HTR-8/SVneo (cell line): ENCODE data around the gene KRTAP5-7.
A peak's percentile ranks its signal among the peaks of the same experiment; 100 is the strongest.

Source experiments
- DNase-seq: peaks from one replicate; pipeline ENCODE4 v3.0.0; 2011; ENCODE audit warnings: low spot score, mixed read lengths; ENCODE audit not compliant: insufficient read length
- FAIRE-seq: peaks from 2 replicates; lab custom pipeline; 2011; peaks lifted over from hg19 to GRCh38; lab: Jason Lieb, UNC

Gene KRTAP5-7

GRCh38 chr11:71495286-71496230 is 31.5 kb upstream of the KRTAP5-7 start:
- DNase-seq = no peak
- no peak for FAIRE-seq

GRCh38 chr11:71496421-71496820 is 30.6 kb upstream of the KRTAP5-7 start:
- DNase-seq (no peak), FAIRE-seq (no peak)

GRCh38 chr11:71498091-71498490 is 29.0 kb upstream of the KRTAP5-7 start:
- DNase-seq (no peak), FAIRE-seq (no peak)

GRCh38 chr11:71499125-71499524 is 27.9 kb upstream of the KRTAP5-7 start:
- DNase-seq = no peak
- FAIRE-seq = no peak

GRCh38 chr11:71499546-71499945 is 27.5 kb upstream of the KRTAP5-7 start:
- FAIRE-seq (no peak), DNase-seq (no peak)

- FAIRE-seq = no peak
- DNase-seq = no peak
Observed at GRCh38 chr11:71500601-71501021, 26.5 kb upstream of the KRTAP5-7 start.

- FAIRE-seq (no peak), DNase-seq (no peak)
Observed at GRCh38 chr11:71501071-71501985, 25.7 kb upstream of the KRTAP5-7 start.

GRCh38 chr11:71502026-71502425 is 25.0 kb upstream of the KRTAP5-7 start:
- no peak for FAIRE-seq
- DNase-seq = no peak

- FAIRE-seq = no peak
Observed at GRCh38 chr11:71502871-71503435, 24.1 kb upstream of the KRTAP5-7 start.

GRCh38 chr11:71504531-71504930 is 22.5 kb upstream of the KRTAP5-7 start:
- DNase-seq (no peak), FAIRE-seq (no peak)

More at GRCh38 chr11:71502871-71503435, 24.1 kb upstream of the KRTAP5-7 start:
- no peak for DNase-seq

GRCh38 chr11:71505001-71505400 is 22.1 kb upstream of the KRTAP5-7 start:
- FAIRE-seq = no peak
- no peak for DNase-seq

GRCh38 chr11:71505781-71506180 is 21.3 kb upstream of the KRTAP5-7 start:
- no peak for FAIRE-seq
- no peak for DNase-seq

GRCh38 chr11:71507102-71507501 is 20.0 kb upstream of the KRTAP5-7 start:
- FAIRE-seq (no peak), DNase-seq (no peak)

GRCh38 chr11:71518506-71519471 is 8.3 kb upstream of the KRTAP5-7 start:
- no peak for DNase-seq
- no peak for FAIRE-seq

GRCh38 chr11:71519546-71519945 is 7.5 kb upstream of the KRTAP5-7 start:
- DNase-seq (no peak), FAIRE-seq (no peak)

- FAIRE-seq (no peak), DNase-seq (no peak)
Observed at GRCh38 chr11:71525188-71525937, 1.7 kb upstream of the KRTAP5-7 start.

GRCh38 chr11:71525938-71526495 is 1.1 kb upstream of the KRTAP5-7 start:
- DNase-seq = no peak
- FAIRE-seq = no peak

GRCh38 chr11:71527576-71528210 is 626 bp downstream of the KRTAP5-7 start:
- FAIRE-seq = peak; percentile 85
- no peak for DNase-seq
